ENCODE results near the gene TUBA8.
"Not testable (repeated sequence)": the region's sequence is repeated elsewhere in the genome, so short reads cannot be mapped to it uniquely, and the experiment has no call there.

TUBA8 gene

DNA sequence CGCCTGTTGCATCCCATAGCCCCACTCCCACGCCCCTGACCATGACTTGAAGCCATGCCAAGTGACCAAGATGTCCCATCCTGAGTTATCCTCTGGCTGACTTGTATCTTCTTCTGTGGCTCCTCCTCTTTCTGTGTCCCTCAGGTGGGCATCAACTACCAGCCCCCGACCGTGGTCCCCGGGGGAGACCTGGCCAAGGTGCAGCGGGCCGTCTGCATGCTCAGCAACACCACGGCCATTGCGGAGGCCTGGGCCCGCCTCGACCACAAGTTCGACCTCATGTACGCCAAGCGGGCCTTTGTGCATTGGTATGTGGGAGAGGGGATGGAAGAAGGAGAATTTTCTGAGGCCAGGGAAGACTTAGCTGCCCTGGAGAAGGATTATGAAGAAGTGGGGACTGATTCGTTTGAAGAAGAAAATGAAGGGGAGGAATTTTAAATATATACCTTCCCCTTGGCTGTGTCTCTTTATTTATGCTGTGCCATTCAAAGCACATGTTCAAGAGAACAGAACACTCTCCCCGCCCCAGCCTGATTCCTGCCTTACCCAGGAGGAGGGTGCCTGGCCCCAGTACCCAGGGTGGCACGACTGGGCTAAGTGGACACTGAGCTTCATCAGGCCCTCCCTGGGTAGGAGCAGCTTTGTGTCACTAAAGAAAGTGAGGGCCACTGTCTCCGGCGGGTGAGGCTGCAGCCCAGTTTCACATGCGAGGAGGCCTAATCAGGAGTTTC is 20.3 kb downstream of the TUBA8 start:
- no peak for DNase-seq (ENCODE audit: low read depth)

DNA sequence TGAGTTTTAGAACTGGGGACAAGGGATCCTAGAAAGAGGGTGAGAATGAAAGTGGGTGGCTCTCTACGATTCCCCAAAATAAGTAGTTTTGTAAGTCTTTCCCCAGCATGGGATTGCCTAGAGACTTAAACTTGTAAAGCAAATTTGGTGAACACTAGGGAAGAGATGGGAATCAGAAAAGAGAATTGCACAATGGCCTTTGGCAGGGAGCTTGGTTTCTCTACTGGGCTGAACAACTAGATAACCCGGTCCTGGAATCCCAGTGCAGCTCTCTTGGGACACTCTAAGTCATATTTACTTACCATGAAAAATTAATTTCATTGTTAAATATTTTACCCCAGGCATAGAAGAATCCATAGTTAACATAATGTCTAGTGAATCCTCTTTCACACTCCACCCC is 22.8 kb downstream of the TUBA8 start:
- peak; percentile 31 for DNase-seq (ENCODE audit: low read depth)

DNA sequence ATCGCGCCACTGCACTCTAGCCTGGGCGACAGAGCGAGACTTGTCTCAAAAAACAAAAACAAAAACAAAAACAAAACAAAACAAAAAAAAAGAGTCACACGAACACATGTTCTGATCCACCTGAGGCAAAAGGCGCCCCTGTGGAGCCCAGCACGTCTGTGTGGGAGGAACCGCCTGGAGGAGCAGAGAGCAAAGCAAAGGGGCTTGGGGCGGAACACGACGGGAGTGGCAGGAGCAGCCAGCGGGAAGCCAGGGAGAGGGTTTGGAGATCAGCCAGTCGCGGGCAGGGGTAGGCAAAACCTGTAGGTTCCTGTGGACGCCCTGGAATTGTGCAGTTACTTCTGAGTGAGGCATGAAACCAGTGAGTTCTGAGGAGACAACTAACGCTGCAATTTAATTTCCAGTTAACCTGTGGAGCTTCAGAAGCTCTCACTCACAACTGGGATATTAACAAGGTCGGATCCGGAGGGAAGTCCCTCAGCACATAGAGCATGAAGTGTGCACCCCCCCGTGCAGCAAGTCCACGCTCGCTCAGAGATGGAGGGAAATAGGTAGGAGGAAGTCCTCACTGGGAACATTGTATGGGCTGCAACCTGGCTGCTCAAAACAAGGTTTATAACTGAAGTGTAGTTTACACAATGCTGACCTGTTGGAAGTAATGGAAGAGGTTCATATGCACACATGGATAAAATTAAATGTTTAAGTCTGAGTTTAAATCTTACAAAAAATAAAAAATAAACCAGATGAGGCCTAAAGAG is 26.1 kb downstream of the TUBA8 start:
- no peak for DNase-seq (ENCODE audit: low read depth)

DNA sequence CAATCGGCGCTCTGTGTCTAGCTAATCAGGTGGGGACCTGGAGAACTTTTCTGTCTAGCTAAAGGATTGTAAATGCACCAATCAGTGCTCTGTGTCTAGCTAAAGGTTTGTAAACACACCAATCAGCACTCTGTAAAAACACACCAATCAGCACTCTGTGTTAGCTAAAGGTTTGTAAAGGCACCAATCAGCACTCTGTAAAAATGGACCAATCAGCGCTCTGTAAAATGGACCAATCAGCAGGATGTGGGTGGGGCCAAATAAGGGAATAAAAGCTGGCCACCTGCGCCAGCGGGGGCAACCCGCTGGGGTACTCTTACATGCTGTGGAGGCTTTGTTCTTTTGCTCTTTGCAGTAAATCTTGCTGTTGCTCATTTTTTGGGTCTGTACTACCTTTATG is 30.4 kb downstream of the TUBA8 start:
- not testable (repeated sequence) for DNase-seq (ENCODE audit: low read depth)

DNA sequence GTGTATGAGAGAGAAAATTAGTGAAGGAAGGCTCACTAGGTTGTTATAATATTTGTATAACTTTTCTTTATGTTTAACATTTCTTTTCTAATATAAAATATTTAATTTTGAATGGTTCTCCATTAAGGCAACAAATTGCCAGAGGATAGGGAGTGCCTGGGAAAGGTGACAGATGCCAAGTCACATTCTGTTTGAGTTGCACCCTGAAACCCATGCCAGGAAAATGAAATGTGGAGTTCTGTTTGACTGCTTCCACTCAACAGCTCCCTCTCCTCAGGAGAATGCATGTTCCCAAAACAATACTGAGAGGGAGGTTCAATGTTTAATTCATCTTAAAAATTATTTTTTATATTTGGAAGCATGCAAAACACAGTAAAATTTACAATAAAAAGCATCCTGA is 33.5 kb downstream of the TUBA8 start:
- DNase-seq (ENCODE audit: low read depth): no peak

DNA sequence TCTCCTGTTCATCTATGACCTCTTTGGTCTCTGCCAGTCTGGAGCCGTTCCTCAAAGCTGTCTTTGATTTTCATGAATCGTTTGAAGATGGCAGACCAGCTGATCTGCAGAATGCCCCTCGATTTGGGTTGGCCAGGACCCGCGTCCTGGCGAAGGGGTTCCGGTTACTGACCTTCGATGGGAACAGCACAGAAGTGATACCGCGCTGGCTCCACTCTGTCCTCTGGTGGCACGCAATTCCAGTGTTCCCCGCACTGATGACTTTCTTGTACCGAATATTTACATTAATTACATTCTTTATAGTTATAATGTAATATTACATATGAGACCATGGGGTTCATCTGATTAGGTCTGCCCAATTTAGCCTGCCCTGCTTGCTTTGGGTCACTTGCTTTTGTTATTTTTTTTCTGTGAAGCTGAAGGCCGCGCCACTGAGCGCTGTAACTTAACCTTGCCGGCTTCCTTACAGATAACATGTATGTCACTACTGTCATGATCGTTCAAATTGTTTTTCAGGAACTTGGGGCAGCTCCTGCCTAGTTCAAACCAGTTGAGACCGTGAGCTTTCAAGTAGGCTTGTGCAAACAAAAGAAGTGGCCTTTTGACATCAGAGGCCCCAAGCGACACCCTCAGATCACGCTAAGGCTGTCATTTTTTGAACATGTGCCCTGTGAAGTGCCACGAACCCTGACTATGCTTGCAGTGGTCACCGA is 35.2 kb downstream of the TUBA8 start:
- no peak for DNase-seq (ENCODE audit: low read depth)

DNA sequence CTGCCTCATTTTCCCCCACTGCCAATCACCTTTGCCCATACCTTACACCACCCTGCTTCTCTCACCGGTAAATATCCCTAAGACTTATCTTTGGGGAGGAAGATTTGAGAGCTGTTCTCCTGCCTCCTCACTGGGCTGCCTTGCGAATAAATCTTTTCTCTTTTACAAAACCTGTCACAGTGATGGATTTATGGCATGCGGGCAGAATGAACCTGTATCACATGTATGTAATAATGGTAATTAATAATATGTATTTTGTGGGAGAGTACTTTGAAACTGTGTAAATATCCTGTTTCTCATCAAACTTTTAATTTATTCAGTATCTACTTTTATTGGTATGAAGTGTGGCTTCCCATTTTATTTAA is 35.8 kb downstream of the TUBA8 start:
- no peak for DNase-seq (ENCODE audit: low read depth)

DNA sequence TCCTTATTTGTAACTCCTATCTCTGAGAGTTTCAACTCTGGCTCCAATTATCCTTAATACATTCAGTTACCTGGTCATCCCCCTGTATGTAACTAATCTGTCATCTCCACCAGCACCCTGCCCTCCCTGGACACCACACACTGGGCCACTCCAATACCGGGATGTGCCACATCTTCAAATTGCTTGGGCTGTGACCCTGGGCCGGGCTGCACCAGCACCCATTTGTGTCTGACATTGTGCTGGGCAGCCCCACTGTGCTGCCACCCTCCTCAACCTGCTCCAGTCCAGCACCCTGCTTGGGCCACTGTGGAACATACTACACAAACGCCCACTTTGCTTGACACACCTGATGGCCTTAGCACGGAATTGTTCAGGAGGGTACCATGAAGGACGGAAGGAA is 37.2 kb downstream of the TUBA8 start:
- no peak for DNase-seq (ENCODE audit: low read depth)

DNA sequence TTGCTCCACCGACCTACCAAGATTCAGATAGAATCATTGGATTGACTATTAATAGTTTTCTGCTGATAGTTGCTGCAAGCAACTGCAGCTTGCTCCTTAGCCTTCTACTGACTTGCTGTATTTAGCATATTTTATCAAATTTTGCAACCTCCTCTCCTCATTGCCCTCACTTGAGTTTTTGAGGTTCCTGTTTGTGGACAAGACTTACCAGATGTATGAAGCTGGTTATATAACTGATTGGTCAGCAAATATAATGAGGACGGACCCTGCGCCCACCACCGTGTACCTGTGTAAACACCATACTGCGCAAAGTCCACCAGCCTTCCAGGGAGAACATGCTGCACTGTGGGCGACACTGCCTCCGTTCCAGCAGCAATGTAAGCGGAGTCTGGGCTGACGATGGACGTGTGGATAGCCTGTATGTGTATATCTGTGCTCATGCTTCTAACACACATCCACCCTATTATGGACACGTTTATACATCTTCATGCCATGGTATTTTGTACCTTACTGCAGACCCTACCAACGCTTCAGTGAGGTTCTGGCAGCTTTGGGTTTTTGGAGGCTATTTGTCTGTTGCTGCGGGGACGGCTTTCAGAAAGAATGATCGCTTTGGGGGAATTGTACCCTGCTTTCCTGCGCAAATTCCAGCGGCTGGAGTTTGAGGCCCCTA is 37.8 kb downstream of the TUBA8 start:
- DNase-seq (ENCODE audit: low read depth): no peak

DNA sequence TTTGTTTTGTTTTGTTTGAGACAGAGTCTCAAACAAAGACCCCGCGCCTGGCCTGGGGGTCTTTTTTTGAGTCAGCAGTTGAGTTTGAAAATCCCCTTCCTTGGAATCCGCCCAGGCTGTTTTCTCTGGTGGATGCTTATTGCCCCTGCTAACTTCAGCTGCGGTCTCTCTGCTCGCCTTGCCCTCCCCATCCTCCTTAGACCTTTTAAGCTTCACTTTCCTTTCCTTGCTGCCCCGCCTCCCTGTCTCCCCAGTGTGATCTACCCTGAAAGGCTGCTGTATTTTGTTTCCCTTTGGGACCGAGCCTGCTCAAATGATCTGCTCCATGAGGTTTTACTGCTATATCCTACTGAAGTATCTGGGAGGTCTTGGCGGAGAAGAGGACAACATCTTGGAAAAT is 41.9 kb downstream of the TUBA8 start:
- no peak for DNase-seq (ENCODE audit: low read depth)

DNA sequence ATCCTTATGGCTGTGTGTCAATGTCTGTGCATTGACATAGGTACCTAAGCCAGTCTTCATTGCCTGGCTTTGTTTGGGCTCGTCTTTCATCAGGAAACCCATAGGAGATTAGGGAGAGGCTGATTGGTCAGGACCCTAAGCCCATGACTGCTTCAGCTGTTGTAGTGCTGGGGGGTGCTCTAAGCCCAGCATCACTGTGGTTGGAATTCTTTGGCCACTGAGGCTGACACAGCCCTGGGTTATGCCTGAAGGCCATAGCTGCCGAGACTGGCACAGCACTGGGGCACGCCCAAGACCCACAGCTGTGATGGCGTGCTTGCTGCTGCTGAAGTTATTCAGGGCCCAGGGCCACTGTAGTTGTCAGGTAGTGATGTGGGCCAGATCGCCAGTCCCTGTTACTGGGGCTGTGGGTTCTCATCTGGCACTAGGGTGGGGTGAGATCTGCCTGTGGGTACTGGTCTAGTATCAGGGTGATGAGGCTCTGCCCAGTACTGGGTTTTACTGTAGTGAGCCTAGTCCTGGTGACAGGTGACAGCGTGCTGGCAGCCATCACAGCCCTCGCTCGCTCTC is 44.3 kb downstream of the TUBA8 start:
- no peak for DNase-seq (ENCODE audit: low read depth)

DNA sequence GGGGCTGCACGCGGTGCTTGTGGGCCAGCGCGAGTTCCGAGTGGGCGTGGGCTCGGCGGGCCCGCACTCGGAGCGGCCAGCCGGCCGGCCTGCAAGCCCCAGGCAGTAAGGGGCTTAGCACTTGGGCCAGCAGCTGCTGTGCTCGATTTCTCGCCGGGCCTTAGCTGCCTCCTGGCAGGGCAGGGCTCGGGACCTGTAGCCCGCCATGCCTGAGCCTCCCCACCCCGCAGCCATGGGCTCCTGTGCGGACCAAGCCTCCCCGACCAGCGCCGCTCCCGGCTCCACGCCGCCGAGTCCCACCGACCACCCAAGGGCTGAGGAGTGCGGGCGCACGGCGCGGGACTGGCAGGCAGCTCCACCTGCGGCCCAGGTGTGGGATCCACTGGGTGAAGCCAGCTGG is 44.9 kb downstream of the TUBA8 start:
- DNase-seq (ENCODE audit: low read depth): not testable (repeated sequence)

DNA sequence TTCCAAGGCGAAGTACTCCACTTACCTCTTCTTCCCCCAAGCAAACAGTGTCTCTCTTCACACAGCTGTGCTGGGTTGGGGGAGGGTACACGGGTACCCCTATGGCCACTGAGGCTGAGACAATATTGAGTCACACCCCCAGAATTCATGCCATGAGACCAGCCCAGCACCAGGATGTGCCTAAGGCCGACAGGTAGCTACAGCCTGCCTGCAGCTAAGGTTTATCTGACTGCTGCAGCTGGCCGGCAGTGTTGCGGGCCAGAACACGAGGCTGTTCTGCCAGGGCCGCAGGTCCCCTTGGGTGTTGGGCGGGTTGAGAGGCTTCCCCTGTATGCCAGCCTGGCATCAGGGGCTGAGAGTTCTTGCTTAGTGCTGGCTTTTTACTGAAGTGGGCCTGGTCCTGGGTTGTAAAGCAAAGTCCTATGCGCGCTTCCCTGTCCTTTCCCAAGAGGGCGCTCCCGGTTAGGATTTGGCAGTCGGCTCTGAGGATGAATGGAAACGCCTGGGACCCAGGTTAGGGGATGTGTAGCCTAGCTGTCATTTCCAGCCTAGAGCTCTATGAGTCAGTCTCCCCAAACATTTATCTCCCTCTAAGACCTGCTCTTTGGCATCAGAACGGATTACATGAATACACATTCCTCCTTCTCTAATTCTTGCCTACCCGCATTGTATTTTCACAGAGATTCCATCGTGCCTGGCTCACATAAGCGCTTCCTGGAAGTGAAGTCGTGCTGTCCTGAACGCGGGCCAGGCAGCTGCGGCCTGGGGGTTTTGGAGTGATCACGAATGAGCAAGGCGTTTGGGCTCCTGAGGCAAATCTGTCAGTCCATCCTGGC is 46.5 kb downstream of the TUBA8 start:
- DNase-seq (ENCODE audit: low read depth): peak; percentile 96

DNA sequence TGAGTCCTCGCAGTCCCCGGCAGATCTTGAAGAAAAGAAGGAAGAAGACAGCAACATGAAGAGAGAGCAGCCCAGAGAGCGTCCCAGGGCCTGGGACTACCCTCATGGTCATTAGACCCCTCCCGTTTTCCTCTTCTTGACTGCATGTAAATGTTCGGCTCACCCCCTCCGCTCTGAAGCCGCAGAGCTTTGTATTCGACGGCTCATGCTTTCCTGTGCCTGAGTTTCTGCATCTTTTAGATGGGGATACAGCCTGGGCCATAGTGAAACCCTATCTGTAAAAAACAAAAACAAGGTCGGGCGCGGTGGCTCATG is 47.1 kb downstream of the TUBA8 start:
- DNase-seq (ENCODE audit: low read depth): no peak

DNA sequence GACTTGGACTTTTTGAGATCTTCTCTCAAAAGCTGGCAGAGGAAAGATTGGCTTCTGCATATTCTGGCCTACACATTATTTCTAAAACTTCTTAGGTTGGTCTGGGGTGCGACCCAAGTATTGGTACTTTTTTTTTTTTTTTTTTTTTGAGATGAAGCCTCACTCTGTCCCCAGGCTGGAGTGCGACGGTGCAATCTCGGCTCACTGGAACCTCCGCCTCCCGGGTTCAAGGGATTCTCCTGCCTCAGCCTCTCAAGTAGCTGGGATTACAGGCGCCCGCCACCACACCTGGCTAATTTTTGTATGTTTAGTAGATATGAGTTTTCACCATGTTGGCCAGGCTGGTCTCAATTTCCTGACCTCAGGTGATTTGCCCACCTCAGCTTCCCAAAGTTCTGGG is 50.0 kb downstream of the TUBA8 start:
- not testable (repeated sequence) for DNase-seq (ENCODE audit: low read depth)

DNA sequence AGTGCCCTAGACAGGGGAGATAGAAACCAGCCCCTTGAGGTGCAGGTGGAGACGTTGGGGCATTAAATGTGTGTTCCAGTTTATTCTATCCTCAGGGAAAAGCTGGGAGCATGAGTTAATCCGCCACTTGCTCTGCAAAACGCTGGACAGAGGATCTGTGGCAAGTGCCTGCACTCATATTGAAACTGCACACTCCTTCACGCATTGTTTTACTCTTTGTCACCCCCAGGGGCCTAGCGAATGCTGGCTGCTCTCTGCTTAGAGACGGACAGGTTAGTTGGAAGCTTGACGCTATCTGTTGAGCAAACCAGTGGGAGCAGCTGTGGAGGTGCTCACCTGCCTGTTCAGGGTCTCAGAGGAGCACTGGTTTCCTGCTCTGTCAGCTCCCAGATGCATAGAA is 53.2 kb downstream of the TUBA8 start:
- DNase-seq (ENCODE audit: low read depth): not testable (repeated sequence)

DNA sequence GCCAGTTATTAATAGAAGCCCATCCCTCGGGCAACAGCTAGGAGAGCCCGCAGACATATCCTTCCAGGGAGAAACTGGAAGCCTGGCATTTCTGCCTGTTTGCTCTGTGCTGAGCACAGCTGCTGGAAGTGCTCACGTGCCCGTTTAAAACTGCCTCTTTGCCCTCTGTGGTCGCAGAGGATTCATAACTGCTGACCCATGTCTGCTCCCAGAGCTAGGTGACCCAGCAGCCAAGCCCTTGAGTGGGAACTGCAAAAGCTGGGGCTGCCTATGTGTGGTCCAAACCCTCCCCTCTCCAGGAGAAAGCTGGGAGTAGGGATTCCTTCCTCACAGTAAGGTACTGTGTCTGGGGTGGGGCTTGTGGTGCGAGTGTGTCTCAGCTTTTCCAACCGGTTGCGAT is 54.0 kb downstream of the TUBA8 start:
- DNase-seq (ENCODE audit: low read depth): not testable (repeated sequence)

DNA sequence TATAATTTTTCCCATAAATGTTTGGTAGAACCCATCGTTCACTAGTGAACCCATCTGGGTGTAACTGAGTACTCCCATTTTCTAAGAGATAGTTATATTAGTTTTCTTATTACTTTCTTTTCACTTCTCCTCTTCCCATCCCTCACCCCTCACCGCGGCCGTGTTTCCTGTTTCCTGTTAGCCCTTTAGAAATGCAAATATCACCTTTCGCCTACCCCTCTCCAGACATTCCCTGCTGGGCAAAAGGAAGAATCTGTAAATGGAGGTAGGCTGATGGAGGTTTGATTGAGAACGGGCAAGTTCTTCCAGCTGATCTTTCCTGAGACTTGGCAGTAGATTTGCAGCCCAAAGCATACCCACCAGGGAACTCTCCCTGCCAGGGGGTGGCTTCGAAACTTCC is 54.7 kb downstream of the TUBA8 start:
- DNase-seq (ENCODE audit: low read depth): not testable (repeated sequence)

DNA sequence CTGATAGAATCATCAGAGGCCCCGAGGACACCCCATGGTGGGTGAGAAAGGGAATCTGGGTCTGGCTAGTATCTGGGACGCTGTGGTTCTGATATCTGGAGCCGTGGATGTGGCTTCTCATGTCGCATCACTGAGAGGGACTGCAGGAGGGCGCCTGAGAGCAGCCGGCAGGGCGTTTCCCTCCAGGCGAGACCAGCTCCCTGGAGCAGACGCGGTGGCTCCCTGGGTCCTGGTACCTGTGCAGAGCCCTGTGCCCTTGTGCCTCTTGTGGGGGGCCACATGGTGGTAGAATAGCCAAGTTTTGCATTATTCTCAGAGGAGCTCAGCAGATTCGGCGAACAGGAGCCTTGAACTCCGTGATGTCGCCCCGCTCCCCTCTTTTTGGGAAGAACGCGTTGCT is 59.7 kb downstream of the TUBA8 start:
- DNase-seq (ENCODE audit: low read depth): not testable (repeated sequence)

DNA sequence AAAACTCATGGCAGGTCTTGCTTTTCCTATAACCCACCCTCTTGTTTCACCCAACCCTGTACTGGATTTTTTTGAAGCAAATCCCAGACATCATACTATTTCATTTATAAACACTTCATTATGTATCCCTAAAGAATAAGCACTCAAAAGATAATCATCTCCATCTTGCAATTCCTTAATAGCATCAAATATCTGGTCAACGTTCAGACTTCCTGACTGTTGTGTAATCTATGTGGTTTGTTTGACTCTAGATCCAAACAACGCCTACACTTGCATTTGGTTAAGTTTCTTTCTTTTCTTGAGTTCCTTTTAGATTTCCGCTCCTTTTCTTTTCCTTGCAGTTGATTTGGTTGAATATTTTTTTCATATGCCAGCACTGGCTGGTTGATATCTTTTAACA is 61.6 kb downstream of the TUBA8 start:
- not testable (repeated sequence) for DNase-seq (ENCODE audit: low read depth)

DNA sequence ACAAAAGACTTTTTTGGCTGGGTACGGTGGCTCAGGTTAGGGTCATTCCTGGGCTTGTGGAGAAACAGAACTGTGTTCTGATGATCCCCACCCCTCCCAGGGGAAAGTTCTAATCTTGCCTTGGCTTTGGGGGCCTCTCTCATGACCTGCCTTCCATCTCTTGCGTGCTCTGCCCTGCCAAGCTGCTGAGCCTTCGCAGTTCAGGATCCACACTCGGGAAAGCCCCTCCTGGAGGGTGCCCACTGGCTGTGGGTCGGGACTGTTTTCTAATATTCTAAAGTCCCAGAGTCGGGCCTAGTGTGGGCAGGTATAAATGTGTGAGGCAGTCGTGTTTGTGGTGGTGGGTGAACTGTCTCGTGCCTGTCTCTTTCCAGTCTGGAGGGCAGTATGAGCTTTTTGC is 62.2 kb downstream of the TUBA8 start:
- DNase-seq (ENCODE audit: low read depth): not testable (repeated sequence)

Data from stromal cell of bone marrow (primary cell).